Thoracic aorta (tissue), 2 donors: ENCODE measurements around the gene SGK2. TPM values are rescaled to one million over a fixed set of nuclear protein-coding genes. Genes with fewer than 3 reads are reported as not detected.

Experiments
- ATAC-seq: fragments of 150-250 bp; one replicate; pipeline ENCODE4 v1.8.0; 2017; ENCODE audit warnings: low read depth; ENCODE audit not compliant: insufficient number of reproducible peaks, low FRiP score
- DNase-seq: peaks from one replicate; pipeline ENCODE4 v3.0.0-alpha.2; 2020; ENCODE audit warnings: low spot score
- H3K27ac ChIP-seq, 2 donors: fragments of 200-600 bp; sonication (generic); 1 replicate in 1 of 2; 2 replicates in 1 of 2; pipeline ENCODE4 v1.5.1; 2016; ENCODE audit warnings: mild to moderate bottlenecking in 2 of 2, moderate library complexity in 2 of 2
- H3K27me3 ChIP-seq: fragments of 200-600 bp; sonication (generic); replicated peaks from 2 replicates; pipeline ENCODE4 v1.6.0; 2016; ENCODE audit warnings: mild to moderate bottlenecking; ENCODE audit not compliant: insufficient read depth
- H3K36me3 ChIP-seq: fragments of 200-600 bp; sonication (generic); one replicate; pipeline ENCODE4 v1.5.1; 2016
- H3K4me1 ChIP-seq, 2 donors: fragments of 200-600 bp; sonication (generic); 1 replicate in 1 of 2; 2 replicates in 1 of 2; pipeline versions ENCODE4 v1.5.1 to v1.6.0; 2016; ENCODE audit warnings: low read depth in 2 of 2, mild to moderate bottlenecking in 1 of 2; ENCODE audit not compliant: control insufficient read depth in 1 of 2
- H3K4me3 ChIP-seq: fragments of 200-600 bp; sonication (generic); 2 replicates; pipeline ENCODE4 v1.5.1; 2016; ENCODE audit warnings: mild to moderate bottlenecking
- H3K9me3 ChIP-seq: fragments of 200-600 bp; sonication (generic); 2 replicates; pipeline ENCODE4 v1.5.1; 2016
- total RNA-seq, 2 donors: library from RNA; depleted of rRNA; stranded (reverse); fragments of >200 nt; gene quantifications; one replicate each; pipeline versions ENCODE4 v1.1.0 to v1.2.3, GENCODE V29; 2016
- TF ChIP-seq, protein P1 (sequence below): fragments of 200-600 bp; sonication (generic); IDR thresholded peaks from one replicate; pipeline ENCODE4 v1.5.1; 2019; ENCODE audit warnings: antibody characterized with exemption

Gene SGK2
- total RNA-seq, 2 donors from 2014 or later = 2.4 to 11.6 TPM

DNA sequence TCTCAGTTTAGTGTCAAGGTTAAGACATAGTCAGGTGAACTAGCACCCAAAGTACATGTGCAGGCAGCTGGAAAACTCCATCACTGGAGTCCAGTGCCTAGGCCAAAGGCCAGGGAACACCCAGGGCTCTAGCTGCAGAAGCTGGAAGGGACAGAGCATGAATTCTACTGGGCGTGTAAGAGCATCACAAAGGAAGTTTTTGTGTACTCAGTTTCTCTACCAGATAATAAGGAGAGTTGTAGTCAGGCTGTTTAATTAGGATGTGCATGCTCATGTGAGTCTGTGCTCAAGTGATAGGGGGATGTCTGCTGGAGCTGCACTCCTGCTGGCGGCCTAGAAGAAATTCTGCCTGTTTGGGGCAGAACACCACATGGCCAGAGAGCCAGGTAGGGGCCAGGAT is 43.2 kb upstream of the SGK2 start:
- H3K4me3 ChIP-seq = no peak overlapping the region
- ATAC-seq = no peak
- H3K9me3 ChIP-seq = no peaks in the 10 kb centered on the region
- no peaks in the 10 kb centered on the region for H3K36me3 ChIP-seq
- DNase-seq = no peak
- H3K4me1 ChIP-seq = no peaks in the 10 kb centered on the region
- no peaks in the 10 kb centered on the region for H3K27me3 ChIP-seq
- no peak overlapping the region for H3K27ac ChIP-seq
- TF ChIP-seq, protein P1, sequence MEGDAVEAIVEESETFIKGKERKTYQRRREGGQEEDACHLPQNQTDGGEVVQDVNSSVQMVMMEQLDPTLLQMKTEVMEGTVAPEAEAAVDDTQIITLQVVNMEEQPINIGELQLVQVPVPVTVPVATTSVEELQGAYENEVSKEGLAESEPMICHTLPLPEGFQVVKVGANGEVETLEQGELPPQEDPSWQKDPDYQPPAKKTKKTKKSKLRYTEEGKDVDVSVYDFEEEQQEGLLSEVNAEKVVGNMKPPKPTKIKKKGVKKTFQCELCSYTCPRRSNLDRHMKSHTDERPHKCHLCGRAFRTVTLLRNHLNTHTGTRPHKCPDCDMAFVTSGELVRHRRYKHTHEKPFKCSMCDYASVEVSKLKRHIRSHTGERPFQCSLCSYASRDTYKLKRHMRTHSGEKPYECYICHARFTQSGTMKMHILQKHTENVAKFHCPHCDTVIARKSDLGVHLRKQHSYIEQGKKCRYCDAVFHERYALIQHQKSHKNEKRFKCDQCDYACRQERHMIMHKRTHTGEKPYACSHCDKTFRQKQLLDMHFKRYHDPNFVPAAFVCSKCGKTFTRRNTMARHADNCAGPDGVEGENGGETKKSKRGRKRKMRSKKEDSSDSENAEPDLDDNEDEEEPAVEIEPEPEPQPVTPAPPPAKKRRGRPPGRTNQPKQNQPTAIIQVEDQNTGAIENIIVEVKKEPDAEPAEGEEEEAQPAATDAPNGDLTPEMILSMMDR = no peak

GRCh38 chr20:43516251-43516824 is 42.5 kb upstream of the SGK2 start:
- TF ChIP-seq, protein P1 = no peak
- no peaks in the 10 kb centered on the region for H3K27me3 ChIP-seq
- DNase-seq (no peak), ATAC-seq (no peak)
- no peaks in the 10 kb centered on the region for H3K9me3 ChIP-seq
- H3K27ac ChIP-seq = no peak overlapping the region
- H3K4me3 ChIP-seq = no peak overlapping the region
- H3K4me1 ChIP-seq = no peaks in the 10 kb centered on the region
- H3K36me3 ChIP-seq = no peaks in the 10 kb centered on the region

DNA sequence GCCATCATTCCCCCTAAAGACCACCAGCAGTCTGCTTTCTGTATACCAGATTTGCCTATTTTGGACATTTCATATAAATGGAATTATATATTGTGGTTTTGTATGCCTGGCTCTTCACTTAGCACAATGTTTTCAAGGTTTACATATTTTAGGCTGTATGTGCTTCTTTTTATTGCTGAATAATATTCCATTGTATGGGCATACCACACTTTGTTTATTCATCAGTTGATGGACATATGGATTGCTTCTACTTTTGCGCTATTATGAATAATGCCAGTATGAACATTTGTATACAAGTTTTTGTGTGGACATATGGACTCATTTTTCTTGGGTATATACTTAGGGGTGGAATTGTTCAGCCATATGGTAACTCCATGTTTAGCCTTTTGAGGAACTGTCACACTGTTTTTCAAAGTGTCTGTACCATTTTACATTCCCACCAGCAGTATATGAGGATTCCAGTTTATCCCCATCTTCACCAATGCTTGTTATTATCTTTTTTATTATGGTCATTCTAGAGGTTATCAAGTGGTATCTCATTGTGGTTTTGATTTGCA is 38.7 kb upstream of the SGK2 start:
- H3K36me3 ChIP-seq = no peaks in the 10 kb centered on the region
- no peaks in the 10 kb centered on the region for H3K9me3 ChIP-seq
- H3K27me3 ChIP-seq = no peaks in the 10 kb centered on the region
- no peak overlapping the region for H3K27ac ChIP-seq
- DNase-seq (no peak), ATAC-seq (no peak)
- H3K4me3 ChIP-seq = no peak overlapping the region
- TF ChIP-seq, protein P1 = no peak
- no peaks in the 10 kb centered on the region for H3K4me1 ChIP-seq

DNA sequence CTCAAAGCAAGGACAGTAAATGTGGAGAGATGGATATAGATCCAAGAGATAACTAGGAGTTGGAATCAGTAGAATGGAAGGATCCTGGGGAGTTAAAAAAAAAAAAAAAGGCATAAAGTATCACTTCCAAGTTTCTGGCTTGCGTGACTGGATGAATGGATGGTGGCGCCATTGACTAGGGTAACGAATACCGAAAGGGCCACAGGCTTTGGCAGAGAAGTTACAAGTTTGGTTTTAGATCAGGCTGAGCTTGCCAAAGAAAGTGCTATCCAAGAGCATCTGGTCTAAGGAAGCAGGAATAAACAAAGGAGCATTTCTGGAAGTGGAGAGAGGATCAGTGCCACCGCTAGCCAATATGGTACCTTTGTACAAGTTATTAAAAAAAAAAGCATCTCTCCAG is 33.8 kb upstream of the SGK2 start:
- no peaks in the 10 kb centered on the region for H3K27me3 ChIP-seq
- DNase-seq (no peak), ATAC-seq (no peak)
- no peaks in the 10 kb centered on the region for H3K4me1 ChIP-seq
- peaks cover 4% of the 10 kb centered on the region for H3K36me3 ChIP-seq
- H3K9me3 ChIP-seq = no peaks in the 10 kb centered on the region
- TF ChIP-seq, protein P1 = no peak
- no peak overlapping the region for H3K4me3 ChIP-seq
- no peak overlapping the region for H3K27ac ChIP-seq

DNA sequence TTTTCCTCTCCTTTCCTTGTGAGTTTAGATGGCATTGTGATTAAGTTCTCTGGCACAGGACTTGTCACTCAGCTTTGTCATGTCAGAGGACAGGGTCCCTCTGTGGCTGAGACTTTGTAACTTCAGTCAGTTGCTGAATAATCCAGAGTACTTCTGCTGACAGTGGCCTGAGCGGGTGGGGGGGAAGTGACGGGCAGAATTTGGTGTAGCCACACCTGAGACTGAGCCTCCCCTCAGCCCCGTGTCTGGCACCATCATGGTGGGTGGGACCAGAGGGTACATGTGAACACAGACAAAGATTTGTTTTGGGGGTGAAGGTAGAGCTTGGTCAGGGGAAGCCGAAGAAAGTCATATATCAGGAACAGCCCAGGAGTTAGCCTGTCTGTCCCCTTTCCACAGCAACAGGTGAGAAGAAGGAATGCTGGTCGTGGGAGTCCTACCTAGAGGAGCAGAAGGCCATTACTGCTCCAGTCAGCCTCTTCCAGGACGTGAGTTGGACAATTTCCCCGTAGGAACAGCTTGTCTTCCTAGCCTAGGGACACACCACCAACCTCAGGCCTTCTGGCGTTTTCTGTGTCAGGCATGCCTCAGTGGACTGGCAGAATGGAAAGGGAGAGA is 30.5 kb upstream of the SGK2 start:
- Histone ChIP-seq H3K9me3 (no peaks in the 10 kb centered on the region), H3K27ac (no peak overlapping the region), H3K27me3 (no peaks in the 10 kb centered on the region), H3K4me1 (no peaks in the 10 kb centered on the region), H3K4me3 (no peak overlapping the region), H3K36me3 (peaks cover 4% of the 10 kb centered on the region)
- ATAC-seq (no peak), DNase-seq (no peak)
- TF ChIP-seq, protein P1 = no peak
